HL-60 (cell line): Measurements from ENCODE around the gene RUFY2.

Experiments used
- CTCF ChIP-seq: IDR thresholded peaks from one replicate; pipeline ENCODE4 v1.5.1; 2011; ENCODE audit warnings: low read length, control low read depth, inconsistent platforms; ENCODE audit not compliant: insufficient read depth
- GABPA ChIP-seq: IDR thresholded peaks from 2 replicates; pipeline ENCODE4 v1.6.1; 2012; ENCODE audit warnings: low read depth
- POLR2AphosphoS5 ChIP-seq: IDR thresholded peaks from 2 replicates; pipeline ENCODE4 v1.6.1; 2012; ENCODE audit warnings: low read depth
- REST ChIP-seq: IDR thresholded peaks from 2 replicates; pipeline ENCODE4 v1.6.1; 2012; ENCODE audit warnings: low read depth; ENCODE audit not compliant: insufficient replicate concordance
- SPI1 ChIP-seq: IDR thresholded peaks from 2 replicates; pipeline ENCODE4 v1.6.1; 2012; ENCODE audit warnings: low read depth, mild to moderate bottlenecking, borderline replicate concordance

- TF ChIP-seq CTCF (no peak), POLR2AphosphoS5 (no peak), REST (no peak), GABPA (no peak), SPI1 (no peak)
Measured at GRCh38 chr10:68302503-68302823, 104.6 kb downstream of the RUFY2 start.
